Measurements from ENCODE around the gene RPL26.
A peak's percentile ranks its signal among the peaks of the same experiment; 100 is the strongest.
"Not testable (repeated sequence)": the region's sequence is repeated elsewhere in the genome, so short reads cannot be mapped to it uniquely, and the experiment has no call there.

RPL26 gene

DNA sequence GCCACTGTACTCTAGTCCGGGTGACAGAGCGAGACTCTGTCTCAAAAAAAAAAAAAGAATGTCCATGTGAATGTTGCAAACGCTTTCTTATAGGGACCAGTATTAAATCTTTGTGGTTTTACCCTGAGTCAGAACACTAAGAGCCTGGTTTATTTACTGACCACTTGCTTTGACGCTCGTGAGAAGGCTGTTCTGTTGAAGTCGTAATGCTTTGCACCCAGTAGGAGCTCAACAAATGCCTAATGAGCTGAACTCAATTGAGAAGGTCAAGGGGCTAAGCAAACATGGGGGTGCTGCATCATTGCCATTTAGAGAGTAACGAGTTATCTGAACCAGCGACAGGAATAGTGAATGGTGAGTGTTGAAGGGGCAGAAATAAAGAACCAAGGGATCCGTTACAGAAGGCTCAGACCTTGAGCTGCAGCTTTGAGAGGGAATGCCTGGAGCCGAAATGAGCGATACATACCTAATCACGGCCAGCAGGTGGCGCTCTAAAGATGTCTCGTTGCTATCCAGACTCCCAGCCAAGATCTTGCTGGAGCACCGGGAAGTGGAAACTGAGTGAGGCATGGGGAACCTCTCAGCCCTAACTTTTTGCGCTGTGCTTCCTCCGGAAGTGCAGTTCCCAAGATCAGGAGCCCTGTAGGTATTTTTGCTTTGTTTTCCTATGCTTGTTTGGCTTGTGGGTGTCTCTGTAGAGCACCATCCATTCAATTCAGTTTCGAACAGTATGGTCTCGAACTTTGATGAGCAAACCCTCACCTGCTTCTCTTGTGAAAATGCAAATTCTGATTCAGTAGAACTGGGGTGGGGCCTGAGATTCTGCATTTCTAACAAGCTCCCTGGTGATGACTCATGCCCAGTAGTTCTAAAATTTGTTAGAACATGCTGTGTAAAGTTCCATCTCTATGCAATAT is 27.2 kb upstream of the RPL26 start:
- TF ChIP-seq GATA1 (IDR thresholded peaks at IDR 0.05; ENCODE audit: low read depth, low read length), result no peak
- no peak for TF ChIP-seq POLR2A (IDR thresholded peaks at IDR 0.05; ENCODE audit: low read length)
- DNase-seq, result peak; percentile 83 to 92

DNA sequence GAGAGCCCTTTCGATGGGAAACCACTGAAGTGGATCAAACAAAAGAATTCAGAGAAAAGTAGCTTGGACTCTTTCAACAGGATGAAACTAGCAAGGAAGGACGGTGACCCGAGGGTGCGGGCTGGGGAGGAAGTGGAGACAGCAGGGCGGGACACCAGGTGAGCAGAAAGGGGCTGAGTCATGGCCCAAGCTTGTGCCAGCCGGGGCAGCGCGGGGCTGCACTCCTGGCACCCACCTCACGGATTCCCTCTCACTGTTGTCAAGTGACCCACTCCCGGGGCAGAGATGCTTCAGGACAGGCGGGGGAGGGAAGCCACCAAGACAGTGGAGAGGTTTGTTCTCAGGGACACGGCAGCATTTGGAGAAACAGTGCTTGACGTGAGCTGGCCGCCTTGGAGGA is 25.4 kb upstream of the RPL26 start:
- no peak for DNase-seq
- TF ChIP-seq POLR2A (IDR thresholded peaks at IDR 0.05; ENCODE audit: low read length) (no peak), GATA1 (IDR thresholded peaks at IDR 0.05; ENCODE audit: low read depth, low read length) (no peak)

DNA sequence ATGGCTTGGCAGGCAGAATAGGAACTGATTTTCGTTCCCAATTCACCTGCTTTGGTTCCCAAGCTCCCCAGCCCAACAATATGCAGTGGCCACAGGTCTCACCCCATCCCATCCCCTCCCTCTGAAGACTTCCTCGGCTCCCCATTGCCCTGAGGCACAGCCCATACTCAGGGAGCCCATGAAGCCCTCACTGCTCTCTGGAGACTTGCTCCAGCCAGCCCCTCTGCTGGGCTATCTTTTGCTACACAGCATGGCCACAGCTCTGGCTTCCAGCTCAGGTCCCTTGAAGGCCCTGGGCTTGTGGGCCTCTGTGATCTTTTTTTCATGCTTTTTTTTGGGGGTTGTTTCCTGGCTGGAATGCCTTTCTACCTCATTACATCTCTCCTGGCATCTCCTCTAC is 23.2 kb upstream of the RPL26 start:
- TF ChIP-seq GATA1 (IDR thresholded peaks at IDR 0.05; ENCODE audit: low read depth, low read length) (no peak), POLR2A (IDR thresholded peaks at IDR 0.05; ENCODE audit: low read length) (no peak)
- DNase-seq, result no peak

DNA sequence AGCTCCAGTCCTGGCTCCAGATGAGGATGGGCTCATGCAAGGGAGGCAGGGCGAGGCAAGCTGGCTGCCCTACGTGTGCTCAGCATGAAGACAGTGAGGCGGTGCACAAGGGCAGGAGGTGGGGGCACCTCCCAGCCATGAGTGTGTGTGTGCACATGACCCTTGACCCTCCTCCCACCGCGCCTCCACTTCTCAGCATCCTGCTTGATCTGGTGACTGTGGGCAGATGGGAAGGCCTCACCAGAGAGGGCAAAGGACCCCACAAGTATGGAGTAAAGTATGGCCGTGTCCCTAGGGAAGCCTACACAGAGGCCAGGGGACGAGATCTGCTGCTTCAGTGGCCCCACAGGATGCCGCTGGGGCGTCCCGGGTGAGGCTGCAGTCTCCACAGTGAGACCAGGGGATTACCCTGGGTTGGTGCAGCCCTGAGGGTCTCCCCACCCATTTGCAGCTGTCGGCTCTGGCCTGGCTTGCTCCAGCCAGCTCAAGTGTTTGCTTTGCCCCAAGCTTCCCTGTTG is 22.6 kb upstream of the RPL26 start:
- DNase-seq, result no peak
- TF ChIP-seq GATA1 (IDR thresholded peaks at IDR 0.05; ENCODE audit: low read depth, low read length) (no peak), POLR2A (IDR thresholded peaks at IDR 0.05; ENCODE audit: low read length) (no peak)

DNA sequence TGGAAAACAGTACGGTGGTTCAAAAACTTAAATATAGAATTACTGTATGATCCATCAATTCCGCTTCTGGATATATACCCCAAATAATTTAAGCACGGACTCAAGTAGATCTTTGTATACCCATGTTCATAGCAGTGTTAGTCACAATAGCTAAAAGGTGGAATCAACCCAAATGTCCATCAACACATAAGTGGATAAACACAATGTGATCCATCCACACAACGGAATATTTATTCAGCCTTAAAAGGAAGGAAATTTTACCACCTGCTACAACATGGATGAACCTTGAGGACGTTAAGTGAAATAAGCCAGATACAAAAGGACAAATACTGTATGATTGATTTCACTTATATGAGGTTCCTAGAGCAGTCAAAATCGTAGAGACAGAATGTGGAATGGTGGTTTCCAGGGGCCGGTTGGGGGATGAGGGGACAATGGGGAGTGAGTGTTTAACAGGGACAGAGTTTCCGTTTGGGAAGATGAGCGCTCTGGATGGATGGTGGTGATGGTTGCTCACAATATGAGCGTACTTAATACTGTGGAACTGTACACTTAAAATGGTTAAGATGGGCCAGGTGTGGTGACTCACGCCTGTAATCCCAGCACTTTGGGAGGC is 20.0 kb upstream of the RPL26 start:
- TF ChIP-seq POLR2A (IDR thresholded peaks at IDR 0.05; ENCODE audit: low read length), result no peak
- no peak for TF ChIP-seq GATA1 (IDR thresholded peaks at IDR 0.05; ENCODE audit: low read depth, low read length)
- DNase-seq, result no peak

DNA sequence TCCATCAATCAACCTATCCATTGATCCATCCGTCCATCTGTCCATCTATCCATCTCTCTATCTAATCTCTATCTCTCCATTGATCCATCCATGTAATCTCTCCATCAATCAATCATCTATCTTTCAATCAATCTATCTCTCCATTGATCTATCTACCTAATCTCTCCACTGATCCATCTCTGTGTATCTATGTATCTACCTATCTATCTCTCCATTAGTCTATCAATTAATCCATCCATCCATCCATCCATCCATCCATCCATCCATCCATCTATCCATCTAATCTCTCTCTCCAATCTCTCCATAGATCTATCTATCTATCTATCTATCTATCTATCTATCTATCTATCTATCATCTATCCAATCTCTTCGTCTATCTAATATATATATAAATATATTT is 18.1 kb upstream of the RPL26 start:
- no peak for TF ChIP-seq POLR2A (IDR thresholded peaks at IDR 0.05; ENCODE audit: low read length)
- no peak for TF ChIP-seq GATA1 (IDR thresholded peaks at IDR 0.05; ENCODE audit: low read depth, low read length)
- DNase-seq, result no peak

DNA sequence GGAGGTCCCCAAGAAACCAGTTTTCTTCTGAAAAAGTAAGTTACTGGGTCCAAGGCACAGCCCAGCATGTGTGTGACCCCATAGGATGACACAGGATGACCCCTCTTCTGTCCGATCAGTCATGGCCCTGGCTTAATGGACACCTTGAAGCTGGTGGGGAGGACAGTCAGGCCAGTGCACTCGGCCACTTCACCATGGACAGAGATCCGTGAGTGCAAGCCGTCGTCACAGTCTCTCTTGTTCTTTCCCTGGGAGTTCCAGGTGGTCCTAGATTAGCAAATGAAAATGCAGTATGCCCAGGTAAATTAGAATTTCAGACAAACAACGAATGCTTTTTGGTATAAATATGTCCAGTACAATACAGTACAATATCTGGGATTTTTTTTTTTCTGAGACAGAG is 16.0 kb upstream of the RPL26 start:
- DNase-seq, result no peak
- no peak for TF ChIP-seq POLR2A (IDR thresholded peaks at IDR 0.05; ENCODE audit: low read length)
- TF ChIP-seq GATA1 (IDR thresholded peaks at IDR 0.05; ENCODE audit: low read depth, low read length), result no peak

DNA sequence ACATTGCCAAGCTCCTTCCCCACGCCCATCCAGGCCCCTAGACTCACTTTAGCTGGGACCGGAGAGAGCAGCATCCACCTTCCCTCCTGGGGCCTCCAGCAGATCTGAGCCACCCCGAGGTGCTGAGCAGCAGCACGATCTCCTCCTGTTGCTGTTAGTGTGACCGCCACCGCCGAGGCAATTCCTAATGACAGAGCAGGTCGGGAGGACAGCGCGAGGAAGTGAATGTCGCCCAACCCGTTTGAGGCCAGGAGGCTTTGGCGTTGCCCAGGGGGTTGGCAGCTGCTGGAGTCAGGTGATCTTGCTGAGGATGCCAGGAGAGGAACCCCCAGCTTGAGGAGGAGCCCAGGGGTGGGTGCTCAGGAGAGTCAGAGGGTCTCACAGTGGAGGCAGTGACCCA is 14.6 kb upstream of the RPL26 start, which contains the start of gene RNF222:
RNF222 (minus strand) TSS at position 192 of the 400 bp plus-strand sequence. CDS start 4,366 bp downstream, outside the sequence.
- TF ChIP-seq POLR2A (IDR thresholded peaks at IDR 0.05; ENCODE audit: low read length) (no peak), GATA1 (IDR thresholded peaks at IDR 0.05; ENCODE audit: low read depth, low read length) (no peak)
- no peak for DNase-seq

DNA sequence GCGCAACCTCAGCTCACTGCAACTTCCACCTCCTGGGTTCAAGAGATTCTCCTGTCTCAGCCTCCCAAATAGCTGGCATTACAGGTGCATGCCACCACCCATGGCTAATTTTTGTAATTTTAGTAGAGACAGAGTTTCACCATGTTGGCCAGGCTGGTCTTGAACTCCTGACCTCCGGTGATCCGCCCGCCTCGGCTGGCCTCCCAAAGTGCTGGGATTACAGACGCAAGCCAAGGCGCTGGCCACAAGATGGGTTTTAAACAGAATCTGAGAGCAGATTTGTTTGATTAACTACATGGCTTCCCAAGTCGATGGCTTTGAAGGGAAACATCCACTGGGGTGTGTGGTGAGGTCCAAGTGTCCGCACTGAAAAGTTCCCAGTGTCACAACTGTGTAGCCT is 11.5 kb upstream of the RPL26 start:
- not testable (repeated sequence) for DNase-seq

DNA sequence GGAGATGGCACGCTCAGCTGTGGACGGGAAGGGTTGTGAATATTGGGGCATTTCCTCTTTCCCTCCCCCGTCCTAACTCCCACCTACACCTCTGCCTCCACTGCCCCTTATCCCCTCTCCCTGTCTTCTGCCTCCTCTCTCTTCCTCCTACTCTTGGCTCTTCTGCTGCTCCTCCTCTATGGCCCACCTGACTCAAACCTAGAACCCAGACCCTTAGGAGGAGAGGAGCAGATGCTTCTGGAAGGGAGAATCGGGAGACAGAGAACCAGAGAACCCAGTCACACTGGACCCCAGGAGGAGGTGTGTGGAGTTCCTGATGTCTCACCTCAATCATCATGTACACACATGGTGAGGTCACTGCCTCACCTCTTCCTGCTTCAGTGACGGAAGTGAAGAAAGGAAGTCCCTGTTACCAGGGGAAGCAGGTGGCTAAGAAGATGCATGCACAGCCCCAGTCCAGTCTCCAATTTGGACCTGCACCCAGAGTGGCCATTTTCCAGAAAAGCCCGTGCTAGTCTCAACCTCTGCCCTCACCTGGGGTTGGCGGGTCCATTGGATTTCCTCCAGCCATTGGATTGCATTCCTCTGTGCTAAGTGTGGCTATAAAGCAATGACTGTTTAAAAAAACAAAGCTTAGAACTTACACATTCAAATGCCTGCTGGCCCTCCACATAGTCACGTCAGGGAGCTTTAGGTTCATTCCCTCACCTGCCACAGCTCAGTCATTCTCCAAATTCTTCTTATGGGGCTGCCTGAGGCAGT is 10.7 kb upstream of the RPL26 start:
- no peak for TF ChIP-seq POLR2A (IDR thresholded peaks at IDR 0.05; ENCODE audit: low read length)
- TF ChIP-seq GATA1 (IDR thresholded peaks at IDR 0.05; ENCODE audit: low read depth, low read length), result no peak
- DNase-seq, result no peak

DNA sequence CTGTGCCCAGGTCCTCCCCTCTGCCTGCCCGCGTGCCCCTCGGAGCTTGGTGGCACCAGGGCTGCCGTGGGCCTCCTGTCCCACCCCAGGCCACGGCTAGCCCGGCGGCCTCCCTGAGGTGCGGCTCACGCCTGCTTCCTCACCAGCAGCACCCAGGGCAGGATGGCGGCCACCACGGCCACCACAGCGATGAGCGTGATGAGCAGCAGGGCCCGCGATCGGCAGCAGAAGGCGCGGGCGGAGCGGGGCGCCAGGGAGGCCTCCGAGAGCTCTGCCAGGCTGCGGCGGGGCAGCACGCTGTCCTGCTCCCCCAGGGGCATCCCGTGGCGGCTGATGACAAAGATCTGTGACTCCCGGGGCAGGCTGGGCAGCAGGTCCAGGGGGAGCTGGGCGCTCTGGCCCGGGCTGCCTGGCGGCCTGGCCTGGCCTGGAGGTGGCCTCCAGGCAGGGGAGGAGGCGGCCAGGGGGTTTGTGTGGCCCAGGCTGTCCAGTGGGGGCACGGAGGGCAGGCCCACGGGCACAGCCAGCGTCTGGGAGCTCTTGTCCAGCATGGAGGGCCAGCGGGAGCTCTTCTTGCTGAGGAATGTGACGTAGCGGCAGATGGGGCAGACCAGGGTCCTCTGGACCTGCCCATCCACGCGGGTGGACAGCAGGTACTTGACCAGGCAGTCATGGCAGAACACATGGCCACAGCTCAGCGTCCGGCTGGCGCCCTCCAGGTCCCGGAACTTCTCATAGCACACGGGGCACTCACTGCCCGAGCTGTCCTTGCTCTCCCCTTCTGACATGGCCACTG is 9.9 kb upstream of the RPL26 start:
- no peak for DNase-seq
- no peak for TF ChIP-seq POLR2A (IDR thresholded peaks at IDR 0.05; ENCODE audit: low read length)
- no peak for TF ChIP-seq GATA1 (IDR thresholded peaks at IDR 0.05; ENCODE audit: low read depth, low read length)

DNA sequence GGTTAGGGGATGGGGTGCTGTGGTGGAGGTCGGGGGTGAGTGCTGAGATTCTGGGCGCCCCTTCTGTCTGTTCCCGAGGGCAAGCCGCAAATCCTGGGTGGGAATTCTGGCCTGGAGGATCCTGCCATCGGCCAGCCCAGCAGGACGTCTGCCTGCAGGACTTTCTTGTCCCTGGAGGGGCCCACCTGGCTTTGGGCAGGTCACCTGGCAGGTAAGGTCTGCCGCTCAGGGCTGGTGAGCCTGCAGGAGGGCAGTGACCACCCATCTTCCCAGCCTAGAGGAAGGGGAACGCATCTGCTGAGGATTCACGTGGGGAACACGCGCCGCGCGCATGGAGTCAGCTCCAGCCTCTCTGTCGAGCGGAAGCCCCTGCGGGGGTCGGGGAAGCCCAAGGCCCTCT is 9.3 kb upstream of the RPL26 start:
- DNase-seq, result no peak
- no peak for TF ChIP-seq GATA1 (IDR thresholded peaks at IDR 0.05; ENCODE audit: low read depth, low read length)
- TF ChIP-seq POLR2A (IDR thresholded peaks at IDR 0.05; ENCODE audit: low read length), result no peak

DNA sequence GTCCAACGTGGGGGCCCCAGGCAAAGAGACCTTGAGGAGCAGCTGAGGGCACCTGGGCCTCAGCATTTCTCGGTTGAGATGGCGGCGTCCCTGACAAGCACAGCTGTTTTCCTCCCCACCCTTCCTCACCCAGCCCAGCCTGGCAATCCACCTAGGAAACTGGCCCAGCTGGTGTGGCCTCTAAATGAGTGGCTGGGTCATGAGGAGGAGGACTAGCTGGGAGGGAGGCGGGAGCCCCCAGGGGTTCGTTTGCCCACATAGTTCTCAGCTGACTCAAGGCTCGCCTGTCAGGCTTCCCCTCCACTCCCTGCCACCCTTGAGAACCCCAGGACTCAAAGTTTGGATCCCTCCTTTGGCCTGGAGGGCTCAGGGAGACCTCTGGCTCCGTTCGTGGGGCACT is 8.7 kb upstream of the RPL26 start:
- DNase-seq, result no peak

More for the DNA sequence above, 8.7 kb upstream of the RPL26 start:
- TF ChIP-seq GATA1 (IDR thresholded peaks at IDR 0.05; ENCODE audit: low read depth, low read length), result no peak

Data from erythroblast (primary cell).